ENCODE measurements around the gene THUMPD2.

THUMPD2 gene

DNA sequence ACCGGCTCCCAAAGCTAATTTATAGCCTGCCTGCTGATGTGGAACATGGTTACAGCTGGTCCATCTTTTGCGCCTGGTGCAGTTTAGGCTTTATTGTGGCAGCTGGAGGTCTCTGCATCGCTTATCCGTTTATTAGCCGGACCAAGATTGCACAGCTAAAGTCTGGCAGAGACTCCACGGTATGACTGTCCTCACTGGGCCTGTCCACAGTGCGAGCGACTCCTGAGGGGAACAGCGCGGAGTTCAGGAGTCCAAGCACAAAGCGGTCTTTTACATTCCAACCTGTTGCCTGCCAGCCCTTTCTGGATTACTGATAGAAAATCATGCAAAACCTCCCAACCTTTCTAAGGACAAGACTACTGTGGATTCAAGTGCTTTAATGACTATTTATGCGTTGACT lies 62.0 kb downstream of the THUMPD2 start:
- Histone ChIP-seq H3K79me1 (ENCODE audit: low read length) (no peaks in the 10 kb centered on the region), H3K18ac (ENCODE audit: low read length) (no peak overlapping the region), H2BK5ac (ENCODE audit: low read depth, low read length, poor library complexity) (no peak overlapping the region), H3K4me1 (ENCODE audit: control insufficient read depth in 1 of 2, insufficient read depth in 2 of 2, low read length in 2 of 2) (no peaks in the 10 kb centered on the region), H4K8ac (ENCODE audit: low read depth, low read length) (no peak overlapping the region), H3K27me3 (ENCODE audit: insufficient read depth, low read length) (no peaks in the 10 kb centered on the region), H2BK120ac (ENCODE audit: insufficient read depth, low read length, poor library complexity) (no peak overlapping the region), H4K91ac (ENCODE audit: low read depth, low read length) (no peak overlapping the region), H3K9me3 (ENCODE audit: insufficient read depth, low read depth, low read length) (no peaks in the 10 kb centered on the region), H2AFZ (ENCODE audit: insufficient read depth, low read length, poor library complexity) (no peak overlapping the region), H2AK5ac (ENCODE audit: low read length) (no peak overlapping the region), H3K14ac (ENCODE audit: low read length) (no peak overlapping the region), H3K36me3 (ENCODE audit: control insufficient read depth in 1 of 2, insufficient read depth in 2 of 2, low read length in 2 of 2) (no peaks in the 10 kb centered on the region), H3K23ac (ENCODE audit: low read length) (no peak overlapping the region), H3K4me2 (ENCODE audit: low read length) (no peak overlapping the region), H4K12ac (ENCODE audit: low read depth, low read length) (no peak overlapping the region), H3K4ac (ENCODE audit: low read depth, low read length) (no peak overlapping the region), H3K79me2 (ENCODE audit: control insufficient read depth, insufficient read depth, low read length, poor library complexity) (no peaks in the 10 kb centered on the region), H3K4me3 (ENCODE audit: low read depth, low read length) (no peak overlapping the region), H3K9ac (ENCODE audit: low read length) (no peak overlapping the region), H3K27ac (ENCODE audit: low read depth, low read length) (no peak overlapping the region), H2BK12ac (ENCODE audit: low read length) (no peak overlapping the region)
- no peak for DNase-seq
- WGBS (ENCODE audit: extremely low coverage, insufficient coverage, insufficient read length), result no CpG with 5 or more reads among the region's 12 CpGs

DNA sequence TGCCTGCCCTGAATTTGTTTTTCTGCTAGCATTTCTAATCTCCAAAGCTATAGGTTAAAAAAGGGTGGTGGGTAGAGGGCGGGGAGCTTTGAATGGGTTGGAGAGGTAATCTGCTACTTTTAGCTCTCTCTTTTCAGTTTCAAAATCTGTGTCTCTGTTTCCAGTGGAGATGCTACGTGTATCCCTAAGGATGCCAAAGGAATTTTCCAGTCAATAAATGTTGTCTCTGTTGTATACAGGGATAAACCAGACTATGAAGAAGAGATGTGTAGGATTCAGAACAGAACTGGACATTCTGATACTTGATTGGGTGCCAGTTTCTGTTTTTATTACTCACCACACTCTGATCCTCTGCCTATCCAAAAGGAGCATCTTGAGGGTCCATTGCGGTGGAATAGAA lies 63.2 kb downstream of the THUMPD2 start:
- no peak overlapping the region for H3K23ac ChIP-seq (ENCODE audit: low read length)
- H3K14ac ChIP-seq (ENCODE audit: low read length), result no peak overlapping the region
- H3K4me3 ChIP-seq (ENCODE audit: low read depth, low read length), result no peak overlapping the region
- H2BK120ac ChIP-seq (ENCODE audit: insufficient read depth, low read length, poor library complexity), result no peak overlapping the region
- no peaks in the 10 kb centered on the region for H3K79me2 ChIP-seq (ENCODE audit: control insufficient read depth, insufficient read depth, low read length, poor library complexity)
- no peaks in the 10 kb centered on the region for H3K79me1 ChIP-seq (ENCODE audit: low read length)
- no peak overlapping the region for H2BK12ac ChIP-seq (ENCODE audit: low read length)
- no peaks in the 10 kb centered on the region for H3K9me3 ChIP-seq (ENCODE audit: insufficient read depth, low read depth, low read length)
- no peak overlapping the region for H3K18ac ChIP-seq (ENCODE audit: low read length)
- no peak overlapping the region for H3K4ac ChIP-seq (ENCODE audit: low read depth, low read length)
- H3K4me1 ChIP-seq (ENCODE audit: control insufficient read depth in 1 of 2, insufficient read depth in 2 of 2, low read length in 2 of 2), result peaks cover 0 to 2% of the 10 kb centered on the region in 2 experiments
- no peaks in the 10 kb centered on the region for H3K36me3 ChIP-seq (ENCODE audit: control insufficient read depth in 1 of 2, insufficient read depth in 2 of 2, low read length in 2 of 2)
- H4K8ac ChIP-seq (ENCODE audit: low read depth, low read length), result no peak overlapping the region
- no peak overlapping the region for H4K91ac ChIP-seq (ENCODE audit: low read depth, low read length)
- H4K12ac ChIP-seq (ENCODE audit: low read depth, low read length), result no peak overlapping the region
- no peak overlapping the region for H2AFZ ChIP-seq (ENCODE audit: insufficient read depth, low read length, poor library complexity)
- no CpG with 5 or more reads among the region's 3 CpGs for WGBS (ENCODE audit: extremely low coverage, insufficient coverage, insufficient read length)
- no peak for DNase-seq
- H3K9ac ChIP-seq (ENCODE audit: low read length), result no peak overlapping the region
- H3K27me3 ChIP-seq (ENCODE audit: insufficient read depth, low read length), result no peaks in the 10 kb centered on the region
- H3K27ac ChIP-seq (ENCODE audit: low read depth, low read length), result no peak overlapping the region
- no peak overlapping the region for H3K4me2 ChIP-seq (ENCODE audit: low read length)
- no peak overlapping the region for H2BK5ac ChIP-seq (ENCODE audit: low read depth, low read length, poor library complexity)
- H2AK5ac ChIP-seq (ENCODE audit: low read length), result no peak overlapping the region

DNA sequence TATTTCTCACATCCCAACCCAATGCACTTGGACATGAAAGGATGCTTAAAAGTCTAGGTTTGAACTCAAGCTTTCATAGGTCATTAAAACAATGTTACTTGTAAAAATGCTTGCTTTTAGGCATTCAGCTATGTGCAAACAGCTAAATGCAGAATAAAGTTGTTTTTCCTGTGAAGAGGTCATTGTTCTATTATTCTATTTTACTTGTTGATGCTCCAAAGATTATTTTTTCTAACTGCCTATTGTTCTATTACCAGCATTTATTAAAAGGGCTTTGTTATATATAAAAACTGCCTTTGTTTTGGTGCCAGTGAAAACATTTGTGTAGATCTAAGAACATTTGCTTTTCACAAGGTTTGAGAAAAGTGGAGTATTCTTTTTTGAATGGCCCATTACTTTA lies 64.0 kb downstream of the THUMPD2 start:
- Histone ChIP-seq H3K18ac (ENCODE audit: low read length) (no peak overlapping the region), H4K91ac (ENCODE audit: low read depth, low read length) (no peak overlapping the region), H2AFZ (ENCODE audit: insufficient read depth, low read length, poor library complexity) (no peak overlapping the region), H3K14ac (ENCODE audit: low read length) (no peak overlapping the region), H2AK5ac (ENCODE audit: low read length) (no peak overlapping the region), H3K4me3 (ENCODE audit: low read depth, low read length) (no peak overlapping the region), H2BK12ac (ENCODE audit: low read length) (no peak overlapping the region), H3K36me3 (ENCODE audit: control insufficient read depth in 1 of 2, insufficient read depth in 2 of 2, low read length in 2 of 2) (no peaks in the 10 kb centered on the region), H3K9me3 (ENCODE audit: insufficient read depth, low read depth, low read length) (no peaks in the 10 kb centered on the region), H4K8ac (ENCODE audit: low read depth, low read length) (no peak overlapping the region), H3K4me1 (ENCODE audit: control insufficient read depth in 1 of 2, insufficient read depth in 2 of 2, low read length in 2 of 2) (peaks cover 0 to 3% of the 10 kb centered on the region in 2 experiments), H3K79me1 (ENCODE audit: low read length) (no peaks in the 10 kb centered on the region), H3K79me2 (ENCODE audit: control insufficient read depth, insufficient read depth, low read length, poor library complexity) (no peaks in the 10 kb centered on the region), H3K23ac (ENCODE audit: low read length) (no peak overlapping the region), H2BK5ac (ENCODE audit: low read depth, low read length, poor library complexity) (no peak overlapping the region), H4K12ac (ENCODE audit: low read depth, low read length) (no peak overlapping the region), H3K9ac (ENCODE audit: low read length) (no peak overlapping the region), H2BK120ac (ENCODE audit: insufficient read depth, low read length, poor library complexity) (no peak overlapping the region), H3K4ac (ENCODE audit: low read depth, low read length) (no peak overlapping the region), H3K27me3 (ENCODE audit: insufficient read depth, low read length) (no peaks in the 10 kb centered on the region), H3K4me2 (ENCODE audit: low read length) (no peak overlapping the region), H3K27ac (ENCODE audit: low read depth, low read length) (no peak overlapping the region)
- DNase-seq, result no peak

DNA sequence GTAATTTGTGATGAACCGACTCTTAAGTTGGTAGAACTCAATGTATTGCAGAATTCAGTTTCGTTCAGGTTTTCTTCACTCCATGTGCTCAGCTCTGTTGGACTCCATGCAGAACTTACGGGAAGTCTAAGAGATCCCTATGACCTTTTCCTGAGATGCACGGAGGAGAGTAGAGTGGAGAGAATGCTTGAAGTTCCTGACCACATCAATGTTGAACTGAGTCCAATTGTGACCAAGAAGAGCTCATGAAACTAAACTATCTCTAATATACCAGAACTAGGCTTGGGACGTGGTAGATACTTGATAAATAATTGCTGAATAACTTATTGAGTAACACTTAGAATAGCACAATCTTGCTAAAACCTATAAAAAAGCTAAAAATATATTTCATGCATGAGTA lies 66.1 kb downstream of the THUMPD2 start:
- Histone ChIP-seq H4K12ac (ENCODE audit: low read depth, low read length) (no peak overlapping the region), H3K79me2 (ENCODE audit: control insufficient read depth, insufficient read depth, low read length, poor library complexity) (no peaks in the 10 kb centered on the region), H3K18ac (ENCODE audit: low read length) (no peak overlapping the region), H3K4ac (ENCODE audit: low read depth, low read length) (no peak overlapping the region), H3K79me1 (ENCODE audit: low read length) (no peaks in the 10 kb centered on the region), H3K36me3 (ENCODE audit: control insufficient read depth in 1 of 2, insufficient read depth in 2 of 2, low read length in 2 of 2) (no peaks in the 10 kb centered on the region), H2BK120ac (ENCODE audit: insufficient read depth, low read length, poor library complexity) (no peak overlapping the region), H3K4me1 (ENCODE audit: control insufficient read depth in 1 of 2, insufficient read depth in 2 of 2, low read length in 2 of 2) (peaks cover 0 to 3% of the 10 kb centered on the region in 2 experiments), H3K9ac (ENCODE audit: low read length) (no peak overlapping the region), H3K23ac (ENCODE audit: low read length) (no peak overlapping the region), H4K8ac (ENCODE audit: low read depth, low read length) (no peak overlapping the region), H4K91ac (ENCODE audit: low read depth, low read length) (no peak overlapping the region), H2BK5ac (ENCODE audit: low read depth, low read length, poor library complexity) (no peak overlapping the region), H2AFZ (ENCODE audit: insufficient read depth, low read length, poor library complexity) (no peak overlapping the region), H3K27me3 (ENCODE audit: insufficient read depth, low read length) (no peaks in the 10 kb centered on the region), H3K27ac (ENCODE audit: low read depth, low read length) (no peak overlapping the region), H3K9me3 (ENCODE audit: insufficient read depth, low read depth, low read length) (no peaks in the 10 kb centered on the region), H2BK12ac (ENCODE audit: low read length) (no peak overlapping the region), H3K4me3 (ENCODE audit: low read depth, low read length) (no peak overlapping the region), H3K4me2 (ENCODE audit: low read length) (no peak overlapping the region), H2AK5ac (ENCODE audit: low read length) (no peak overlapping the region), H3K14ac (ENCODE audit: low read length) (no peak overlapping the region)
- no peak for DNase-seq
- no CpG with 5 or more reads among the region's 5 CpGs for WGBS (ENCODE audit: extremely low coverage, insufficient coverage, insufficient read length)
